MCF 10A (cell line): Measurements from ENCODE around the gene SPATA21. TPM values are rescaled to one million over a fixed set of nuclear protein-coding genes. Genes with fewer than 3 reads are reported as not detected.

Source experiments
- BruUV-seq: library from RNA; stranded (reverse); fragments of 400-500 nt; replicated peaks from 2 replicates; lab custom pipeline; 2021; lab: Mats Ljungman, UMichigan
- CTCF ChIA-PET: fragments of 300-600 bp; sonication (Branson Sonifier 250); formaldehyde crosslinking; extraction: SDS; loops from one replicate; lab custom pipeline; 2021; ENCODE audit warnings: antibody characterized with exemption, inconsistent platforms; lab: Yijun Ruan, JAX
- POLR2A ChIA-PET: fragments of 300-600, 350-650 bp; sonication (Branson Sonifier 250); formaldehyde crosslinking; extraction: SDS; loops from one replicate; lab custom pipeline; 2020; ENCODE audit warnings: antibody characterized with exemption, inconsistent platforms; lab: Yijun Ruan, JAX
- DNase-seq: peaks from one replicate; pipeline ENCODE4 v3.0.0-alpha.2; 2018; ENCODE audit not compliant: unreplicated experiment
- H3K27ac Mint-ChIP-seq: one replicate; pipeline ENCODE4 v1.8.0; 2022; ENCODE audit warnings: mild to moderate bottlenecking, low read depth, mixed read lengths; ENCODE audit not compliant: unreplicated experiment
- H3K27me3 Mint-ChIP-seq: one replicate; pipeline ENCODE4 v1.8.0; 2022; ENCODE audit warnings: mixed read lengths; ENCODE audit not compliant: insufficient read depth, unreplicated experiment
- H3K36me3 Mint-ChIP-seq: one replicate; pipeline ENCODE4 v1.8.0; 2022; ENCODE audit warnings: mild to moderate bottlenecking, moderate library complexity, mixed read lengths; ENCODE audit not compliant: insufficient read depth, unreplicated experiment
- H3K4me1 Mint-ChIP-seq: one replicate; pipeline ENCODE4 v1.8.0; 2022; ENCODE audit warnings: mixed read lengths; ENCODE audit not compliant: insufficient read depth, unreplicated experiment
- H3K4me3 Mint-ChIP-seq: one replicate; pipeline ENCODE4 v1.8.0; 2022; ENCODE audit warnings: mild to moderate bottlenecking, moderate library complexity, mixed read lengths; ENCODE audit not compliant: unreplicated experiment
- H3K9me3 Mint-ChIP-seq: one replicate; pipeline ENCODE4 v1.8.0; 2022; ENCODE audit warnings: mixed read lengths; ENCODE audit not compliant: unreplicated experiment
- intact Hi-C: fragments of 100-400 bp; cut with micrococcal nuclease; formaldehyde crosslinking; loops from 2 replicates; pipeline ENCODE4 v1.14.1; 2022
- total RNA-seq: library from RNA; stranded (reverse); gene quantifications from 2 replicates; pipeline ENCODE4 v1.2.3, GENCODE V29; 2022
- TF ChIP-seq, protein P1 (sequence below): fragments of 200-600 bp; IDR thresholded peaks from one replicate; pipeline ENCODE4 v1.8.0; 2022; ENCODE audit warnings: antibody characterized with exemption, mild to moderate bottlenecking; ENCODE audit not compliant: unreplicated experiment

SPATA21 gene
- total RNA-seq, 1 experiment from 2014 or later, result not detected

DNA sequence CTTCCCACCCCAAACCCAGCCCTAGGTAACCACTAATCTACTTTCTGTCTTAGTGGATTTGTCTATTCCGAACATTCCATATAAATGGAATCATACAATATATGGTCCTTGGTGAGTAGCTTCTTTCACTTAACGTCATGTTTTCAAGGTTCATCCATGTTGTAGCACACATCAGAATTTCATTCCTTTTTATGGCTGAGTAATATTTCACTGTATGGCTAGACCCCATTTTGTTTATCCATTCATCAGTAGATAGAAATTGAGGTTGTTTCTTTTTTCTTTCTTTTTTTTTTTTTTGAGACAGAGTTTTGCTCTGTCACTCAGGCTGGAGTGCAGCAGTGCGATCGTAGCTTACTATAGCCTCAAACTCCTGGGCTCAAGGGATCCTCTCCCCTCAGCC is 3.2 kb downstream of the SPATA21 start:
- H3K4me3 Mint-ChIP-seq, result no peak overlapping the region
- TF ChIP-seq, protein P1, sequence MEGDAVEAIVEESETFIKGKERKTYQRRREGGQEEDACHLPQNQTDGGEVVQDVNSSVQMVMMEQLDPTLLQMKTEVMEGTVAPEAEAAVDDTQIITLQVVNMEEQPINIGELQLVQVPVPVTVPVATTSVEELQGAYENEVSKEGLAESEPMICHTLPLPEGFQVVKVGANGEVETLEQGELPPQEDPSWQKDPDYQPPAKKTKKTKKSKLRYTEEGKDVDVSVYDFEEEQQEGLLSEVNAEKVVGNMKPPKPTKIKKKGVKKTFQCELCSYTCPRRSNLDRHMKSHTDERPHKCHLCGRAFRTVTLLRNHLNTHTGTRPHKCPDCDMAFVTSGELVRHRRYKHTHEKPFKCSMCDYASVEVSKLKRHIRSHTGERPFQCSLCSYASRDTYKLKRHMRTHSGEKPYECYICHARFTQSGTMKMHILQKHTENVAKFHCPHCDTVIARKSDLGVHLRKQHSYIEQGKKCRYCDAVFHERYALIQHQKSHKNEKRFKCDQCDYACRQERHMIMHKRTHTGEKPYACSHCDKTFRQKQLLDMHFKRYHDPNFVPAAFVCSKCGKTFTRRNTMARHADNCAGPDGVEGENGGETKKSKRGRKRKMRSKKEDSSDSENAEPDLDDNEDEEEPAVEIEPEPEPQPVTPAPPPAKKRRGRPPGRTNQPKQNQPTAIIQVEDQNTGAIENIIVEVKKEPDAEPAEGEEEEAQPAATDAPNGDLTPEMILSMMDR, result no peak
- no peaks in the 10 kb centered on the region for H3K27me3 Mint-ChIP-seq
- POLR2A ChIA-PET, result interaction anchor here (0.8 kb wide), 1 partner anchor 8 kb away, joined by 3 read pairs; no protein-coding TSS in a partner anchor
- intact Hi-C loops, result no loop called here
- H3K27ac Mint-ChIP-seq, result no peak overlapping the region
- no peaks in the 10 kb centered on the region for H3K36me3 Mint-ChIP-seq
- no peak for DNase-seq
- peaks cover 4% of the 10 kb centered on the region for H3K4me1 Mint-ChIP-seq
- H3K9me3 Mint-ChIP-seq, result no peaks in the 10 kb centered on the region
- BruUV-seq, result no TSS peak
- CTCF ChIA-PET, result interaction anchor here (0.7 to 1.0 kb wide), 2 partner anchors 20 to 70 kb away, joined by 3 read pairs; no protein-coding TSS in a partner anchor

DNA sequence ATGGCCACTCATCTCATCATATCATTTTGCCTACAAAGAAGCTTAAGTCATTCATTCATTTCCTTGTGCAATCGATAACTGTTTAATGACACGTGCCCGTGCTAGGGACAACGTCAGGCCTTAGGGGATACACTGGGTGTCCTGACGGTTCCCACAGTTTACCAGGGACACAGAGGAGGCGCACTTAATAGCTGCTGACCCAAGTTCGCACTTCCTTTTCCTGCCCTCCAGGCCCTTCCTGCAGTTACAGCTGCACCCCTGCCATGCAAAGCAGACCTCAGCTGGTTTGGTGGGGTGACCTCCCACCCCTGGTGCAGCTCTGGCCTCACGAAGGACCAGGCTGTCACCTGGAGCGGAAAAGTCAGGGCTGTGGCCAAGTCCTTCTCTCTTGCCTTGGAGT is 4.2 kb downstream of the SPATA21 start:
- no peaks in the 10 kb centered on the region for H3K27me3 Mint-ChIP-seq

DNA sequence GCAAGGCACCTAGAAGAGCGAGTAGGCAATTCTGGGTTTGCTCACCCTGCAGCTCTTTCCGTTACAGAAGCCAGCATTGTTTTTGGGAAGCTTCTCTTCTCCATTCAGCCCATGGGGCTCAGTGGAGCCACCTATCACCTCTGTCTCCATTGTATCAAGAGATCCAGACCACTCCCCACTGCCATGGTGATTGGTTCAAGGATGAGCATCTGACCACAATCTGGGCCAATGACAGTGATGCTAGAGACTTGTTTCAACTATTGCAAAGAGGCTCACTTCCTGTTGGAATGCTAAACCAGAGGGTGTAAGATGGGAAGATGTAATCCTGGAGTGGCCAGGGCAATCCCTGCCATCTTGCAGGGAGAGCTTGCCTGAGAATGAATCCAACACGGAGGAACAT is 6.6 kb downstream of the SPATA21 start:
- POLR2A ChIA-PET, result interaction anchor here (2.0 kb wide), 1 partner anchor 10 kb away, joined by 4 read pairs; the partner anchor contains the start of gene NECAP2
- TF ChIP-seq, protein P1, result no peak
- Mint-ChIP-seq H3K27ac (no peak overlapping the region), H3K36me3 (no peaks in the 10 kb centered on the region), H3K27me3 (no peaks in the 10 kb centered on the region), H3K9me3 (no peaks in the 10 kb centered on the region), H3K4me3 (no peak overlapping the region), H3K4me1 (no peaks in the 10 kb centered on the region)
- DNase-seq, result peak; percentile 23
- BruUV-seq, result no TSS peak
- CTCF ChIA-PET, result interaction anchor here (0.5 kb wide), 1 partner anchor 73 kb away, joined by 3 read pairs; no protein-coding TSS in a partner anchor
- intact Hi-C loops, result no loop called here

More for the DNA sequence above, 4.2 kb downstream of the SPATA21 start:
- ChIA-PET CTCF (no interaction called here), POLR2A (interaction anchor here (0.6 to 0.7 kb wide), 2 partner anchors 13 to 18 kb away, joined by 3 read pairs; no protein-coding TSS in a partner anchor)
- no peaks in the 10 kb centered on the region for H3K36me3 Mint-ChIP-seq
- DNase-seq, result no peak
- no peak overlapping the region for H3K27ac Mint-ChIP-seq
- no peaks in the 10 kb centered on the region for H3K9me3 Mint-ChIP-seq
- intact Hi-C loops, result no loop called here
- BruUV-seq, result no TSS peak
- no peak overlapping the region for H3K4me3 Mint-ChIP-seq
- H3K4me1 Mint-ChIP-seq, result no peaks in the 10 kb centered on the region
- TF ChIP-seq, protein P1, result no peak

GRCh38 chr1:16425125-16426025 is 11.8 kb downstream of the SPATA21 start:
- no peaks in the 10 kb centered on the region for H3K9me3 Mint-ChIP-seq
- no TSS peak for BruUV-seq
- TF ChIP-seq, protein P1, result no peak
- intact Hi-C loops, result no loop called here
- peaks cover 5% of the 10 kb centered on the region for H3K4me1 Mint-ChIP-seq
- H3K27ac Mint-ChIP-seq, result no peak overlapping the region
- no peak overlapping the region for H3K4me3 Mint-ChIP-seq
- no peak for DNase-seq
- CTCF ChIA-PET, result interaction anchor here (0.6 to 1.0 kb wide), 5 partner anchors 11 to 455 kb away, joined by 3 to 5 read pairs (median 3); no protein-coding TSS in a partner anchor
- POLR2A ChIA-PET, result interaction anchor here (0.6 to 1.0 kb wide), 3 partner anchors 9 to 639 kb away, joined by 3 read pairs; no protein-coding TSS in a partner anchor
- H3K27me3 Mint-ChIP-seq, result peaks cover 9% of the 10 kb centered on the region
- H3K36me3 Mint-ChIP-seq, result no peaks in the 10 kb centered on the region
